Measurements from ENCODE around the gene LETMD1.

Gene LETMD1

DNA sequence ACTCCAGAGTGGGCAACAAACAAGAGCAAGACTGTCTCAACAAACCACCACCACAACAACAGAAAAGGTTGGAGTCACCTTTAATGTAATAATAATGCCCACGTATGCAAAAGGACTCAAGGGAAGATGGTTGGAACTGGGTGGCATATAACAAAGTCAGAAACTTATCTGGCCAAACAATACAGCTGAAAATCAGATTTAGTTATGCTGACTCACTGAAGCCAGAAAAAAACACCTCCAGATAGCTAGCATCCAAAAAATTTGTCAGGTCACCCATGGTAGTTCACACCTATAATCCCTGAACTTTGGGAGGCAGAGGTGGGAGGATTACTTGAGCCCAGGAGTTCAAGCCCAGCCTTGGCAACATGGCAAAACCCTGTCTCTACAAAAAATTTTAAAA, 46.3 kb upstream of the LETMD1 start:
- Histone ChIP-seq H3K9me3 (ENCODE audit: insufficient read depth, low read length) (no peaks in the 10 kb centered on the region), H3K4me3 (ENCODE audit: insufficient read depth, low read length, poor library complexity, severe bottlenecking) (no peak overlapping the region), H3K36me3 (ENCODE audit: low read length) (no peaks in the 10 kb centered on the region), H3K9me2 (replicated peaks; ENCODE audit: insufficient read depth, low read length) (no peaks in the 10 kb centered on the region), H3K27me3 (ENCODE audit: low read length) (no peaks in the 10 kb centered on the region), H3F3A (ENCODE audit: insufficient read depth) (no peaks in the 10 kb centered on the region), H3K79me2 (ENCODE audit: insufficient read depth, low read length) (no peaks in the 10 kb centered on the region), H3K27ac (ENCODE audit: low read depth, low read length) (no peak overlapping the region), H3K4me2 (ENCODE audit: low read depth, low read length, poor library complexity, severe bottlenecking) (no peak overlapping the region), H3K9ac (ENCODE audit: low read length) (no peak overlapping the region), H2AFZ (ENCODE audit: low read depth, low read length, severe bottlenecking) (no peak overlapping the region), H4K20me1 (ENCODE audit: low read depth, low read length) (no peaks in the 10 kb centered on the region)
- TF ChIP-seq EZH2phosphoT487 (conservative IDR thresholded peaks at IDR 0.05; ENCODE audit: low read length) = no peak
- TF ChIP-seq, protein P1, sequence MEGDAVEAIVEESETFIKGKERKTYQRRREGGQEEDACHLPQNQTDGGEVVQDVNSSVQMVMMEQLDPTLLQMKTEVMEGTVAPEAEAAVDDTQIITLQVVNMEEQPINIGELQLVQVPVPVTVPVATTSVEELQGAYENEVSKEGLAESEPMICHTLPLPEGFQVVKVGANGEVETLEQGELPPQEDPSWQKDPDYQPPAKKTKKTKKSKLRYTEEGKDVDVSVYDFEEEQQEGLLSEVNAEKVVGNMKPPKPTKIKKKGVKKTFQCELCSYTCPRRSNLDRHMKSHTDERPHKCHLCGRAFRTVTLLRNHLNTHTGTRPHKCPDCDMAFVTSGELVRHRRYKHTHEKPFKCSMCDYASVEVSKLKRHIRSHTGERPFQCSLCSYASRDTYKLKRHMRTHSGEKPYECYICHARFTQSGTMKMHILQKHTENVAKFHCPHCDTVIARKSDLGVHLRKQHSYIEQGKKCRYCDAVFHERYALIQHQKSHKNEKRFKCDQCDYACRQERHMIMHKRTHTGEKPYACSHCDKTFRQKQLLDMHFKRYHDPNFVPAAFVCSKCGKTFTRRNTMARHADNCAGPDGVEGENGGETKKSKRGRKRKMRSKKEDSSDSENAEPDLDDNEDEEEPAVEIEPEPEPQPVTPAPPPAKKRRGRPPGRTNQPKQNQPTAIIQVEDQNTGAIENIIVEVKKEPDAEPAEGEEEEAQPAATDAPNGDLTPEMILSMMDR (IDR thresholded peaks at IDR 0.05; ENCODE audit: insufficient read depth, low read length, poor library complexity, severe bottlenecking) = no peak

DNA sequence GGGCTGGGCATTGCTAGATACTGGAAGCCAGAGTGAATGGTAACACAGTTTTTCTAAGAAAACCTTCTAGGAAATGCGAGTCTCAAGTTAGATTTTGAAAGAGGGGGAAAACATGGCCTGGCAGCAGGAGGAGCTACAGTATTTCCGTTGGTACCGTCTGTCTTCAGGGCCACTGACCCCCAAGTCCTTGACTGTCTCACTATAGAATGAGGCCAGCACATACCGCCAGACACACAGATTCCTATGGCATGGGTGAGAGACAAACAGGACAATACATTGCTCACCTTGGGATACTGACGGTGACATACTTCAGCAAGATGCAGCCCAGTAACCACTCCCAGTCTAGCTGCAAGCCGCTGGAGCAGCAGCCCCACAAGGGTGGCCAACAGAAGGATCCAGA, 43.6 kb upstream of the LETMD1 start:
- no peaks in the 10 kb centered on the region for H3K79me2 ChIP-seq (ENCODE audit: insufficient read depth, low read length)
- no peak overlapping the region for H3K27ac ChIP-seq (ENCODE audit: low read depth, low read length)
- H3K36me3 ChIP-seq (ENCODE audit: low read length) = no peaks in the 10 kb centered on the region
- no peaks in the 10 kb centered on the region for H3K9me3 ChIP-seq (ENCODE audit: insufficient read depth, low read length)
- TF ChIP-seq EZH2phosphoT487 (conservative IDR thresholded peaks at IDR 0.05; ENCODE audit: low read length) = no peak
- TF ChIP-seq, protein P1 (IDR thresholded peaks at IDR 0.05; ENCODE audit: insufficient read depth, low read length, poor library complexity, severe bottlenecking) = no peak
- H2AFZ ChIP-seq (ENCODE audit: low read depth, low read length, severe bottlenecking) = no peak overlapping the region
- no peaks in the 10 kb centered on the region for H3K9me2 ChIP-seq (replicated peaks; ENCODE audit: insufficient read depth, low read length)
- H3F3A ChIP-seq (ENCODE audit: insufficient read depth) = no peaks in the 10 kb centered on the region
- no peak overlapping the region for H3K4me2 ChIP-seq (ENCODE audit: low read depth, low read length, poor library complexity, severe bottlenecking)
- H3K4me3 ChIP-seq (ENCODE audit: insufficient read depth, low read length, poor library complexity, severe bottlenecking) = no peak overlapping the region
- no peak overlapping the region for H3K9ac ChIP-seq (ENCODE audit: low read length)
- H4K20me1 ChIP-seq (ENCODE audit: low read depth, low read length) = no peaks in the 10 kb centered on the region
- H3K27me3 ChIP-seq (ENCODE audit: low read length) = no peaks in the 10 kb centered on the region

DNA sequence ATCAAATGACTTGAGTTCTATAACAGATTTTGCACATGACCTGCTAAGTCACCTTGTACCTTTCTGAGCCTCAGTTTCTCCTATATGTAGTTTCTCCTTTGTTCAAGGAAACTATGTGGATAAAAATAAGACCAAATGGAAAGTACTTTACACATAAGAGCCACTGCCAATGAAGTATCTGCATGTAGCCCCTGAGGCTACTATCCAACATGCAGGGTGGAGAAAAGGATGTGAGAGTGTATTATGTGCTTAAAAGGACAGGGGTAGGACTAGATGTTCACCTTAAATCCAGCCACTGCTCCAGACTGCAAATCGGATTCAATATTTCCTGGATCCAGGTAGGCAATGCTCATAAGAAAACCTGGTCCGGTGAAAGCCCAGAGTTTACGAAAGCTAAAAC, 43.1 kb upstream of the LETMD1 start:
- H3K9me3 ChIP-seq (ENCODE audit: insufficient read depth, low read length) = no peaks in the 10 kb centered on the region
- no peak overlapping the region for H2AFZ ChIP-seq (ENCODE audit: low read depth, low read length, severe bottlenecking)
- H3K27ac ChIP-seq (ENCODE audit: low read depth, low read length) = no peak overlapping the region
- no peaks in the 10 kb centered on the region for H3K9me2 ChIP-seq (replicated peaks; ENCODE audit: insufficient read depth, low read length)
- TF ChIP-seq EZH2phosphoT487 (conservative IDR thresholded peaks at IDR 0.05; ENCODE audit: low read length) = no peak
- TF ChIP-seq, protein P1 (IDR thresholded peaks at IDR 0.05; ENCODE audit: insufficient read depth, low read length, poor library complexity, severe bottlenecking) = no peak
- no peaks in the 10 kb centered on the region for H3K36me3 ChIP-seq (ENCODE audit: low read length)
- H3K27me3 ChIP-seq (ENCODE audit: low read length) = no peaks in the 10 kb centered on the region
- H3K4me2 ChIP-seq (ENCODE audit: low read depth, low read length, poor library complexity, severe bottlenecking) = no peak overlapping the region
- H3K79me2 ChIP-seq (ENCODE audit: insufficient read depth, low read length) = no peaks in the 10 kb centered on the region
- H3K4me3 ChIP-seq (ENCODE audit: insufficient read depth, low read length, poor library complexity, severe bottlenecking) = no peak overlapping the region
- no peaks in the 10 kb centered on the region for H3F3A ChIP-seq (ENCODE audit: insufficient read depth)
- no peaks in the 10 kb centered on the region for H4K20me1 ChIP-seq (ENCODE audit: low read depth, low read length)
- no peak overlapping the region for H3K9ac ChIP-seq (ENCODE audit: low read length)
